ENCODE measurements around the gene DOCK1. TPM values are rescaled to one million over a fixed set of nuclear protein-coding genes. Genes with fewer than 3 reads are reported as not detected.

Gene DOCK1
- total RNA-seq, 1 experiment from 2014 or later, result 82.2 TPM

DNA sequence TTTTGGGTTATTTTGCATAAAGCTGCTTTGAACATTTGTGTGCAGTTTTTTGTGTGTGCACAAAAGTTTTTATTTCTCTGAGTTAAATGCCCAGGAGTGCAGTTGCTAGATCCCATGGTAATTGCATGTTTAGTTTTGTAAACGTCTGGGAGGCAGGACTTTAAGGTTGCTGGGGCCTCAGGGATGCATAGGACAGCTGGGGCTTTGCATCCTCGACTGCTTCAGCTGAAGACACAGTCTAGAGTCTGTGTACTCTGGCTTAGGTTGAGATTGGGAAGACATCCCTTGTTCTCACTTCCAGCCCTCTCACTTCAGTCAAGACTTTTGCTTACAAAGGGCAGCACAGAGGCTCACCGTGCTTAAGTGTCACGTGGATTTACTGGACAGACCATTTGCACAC is 385.6 kb downstream of the DOCK1 start:
- Mint-ChIP-seq H3K36me3 (ENCODE audit: insufficient read depth, unreplicated experiment) (peaks cover 14% of the 10 kb centered on the region), H3K27me3 (ENCODE audit: insufficient read depth, unreplicated experiment) (no peaks in the 10 kb centered on the region), H3K27ac (ENCODE audit: unreplicated experiment) (no peak overlapping the region), H3K9me3 (ENCODE audit: unreplicated experiment) (peaks cover 19% of the 10 kb centered on the region), H3K4me1 (ENCODE audit: low read depth, unreplicated experiment) (no peaks in the 10 kb centered on the region), H3K4me3 (ENCODE audit: unreplicated experiment) (no peak overlapping the region)
- Histone ChIP-seq H3K4me1 (no peaks in the 10 kb centered on the region), H3K4me3 (ENCODE audit: low read depth, low read length) (no peak overlapping the region), H3K36me3 (ENCODE audit: control insufficient read depth, insufficient read depth, low read length) (no peaks in the 10 kb centered on the region), H3K9me3 (0 out of 2 replicates have a peak, but pooled peaks cover 5% of the 10 kb centered on the region), H3K27me3 (replicated peaks; ENCODE audit: control insufficient read depth, insufficient read depth, low read length) (no peaks in the 10 kb centered on the region)
- POLR2A ChIA-PET, result no interaction called here
- intact Hi-C loops (cut with micrococcal nuclease; ENCODE audit: unreplicated experiment), result no loop called here
- CTCF ChIA-PET, result interaction anchor here (0.5 kb wide), 1 partner anchor 87 kb away, joined by 5 read pairs; no protein-coding TSS in a partner anchor
- no peak for DNase-seq
- no peak for TF ChIP-seq CTCF (IDR thresholded peaks at IDR 0.05; ENCODE audit: insufficient read depth in 1 of 2, low read depth in 1 of 2, low read length in 1 of 2, severe bottlenecking in 1 of 2, unreplicated experiment in 1 of 2)
- BruUV-seq (replicated peaks), result no TSS peak

GRCh38 chr10:127291329-127291728 is 386.1 kb downstream of the DOCK1 start:
- ChIA-PET CTCF (interaction anchor here (0.5 kb wide), 1 partner anchor 86 kb away, joined by 5 read pairs; no protein-coding TSS in a partner anchor), POLR2A (no interaction called here)
- H3K4me3 Mint-ChIP-seq (ENCODE audit: unreplicated experiment), result no peak overlapping the region
- Histone ChIP-seq H3K9me3 (0 out of 2 replicates have a peak, but pooled peaks cover 5% of the 10 kb centered on the region), H3K27me3 (replicated peaks; ENCODE audit: control insufficient read depth, insufficient read depth, low read length) (no peaks in the 10 kb centered on the region), H3K4me3 (ENCODE audit: low read depth, low read length) (no peak overlapping the region), H3K36me3 (ENCODE audit: control insufficient read depth, insufficient read depth, low read length) (no peaks in the 10 kb centered on the region), H3K4me1 (no peaks in the 10 kb centered on the region)
- no peaks in the 10 kb centered on the region for H3K4me1 Mint-ChIP-seq (ENCODE audit: low read depth, unreplicated experiment)
- peaks cover 14% of the 10 kb centered on the region for H3K36me3 Mint-ChIP-seq (ENCODE audit: insufficient read depth, unreplicated experiment)
- DNase-seq, result no peak
- intact Hi-C loops (cut with micrococcal nuclease; ENCODE audit: unreplicated experiment), result no loop called here
- BruUV-seq (replicated peaks), result no TSS peak
- TF ChIP-seq CTCF (IDR thresholded peaks at IDR 0.05; ENCODE audit: insufficient read depth in 1 of 2, low read depth in 1 of 2, low read length in 1 of 2, severe bottlenecking in 1 of 2, unreplicated experiment in 1 of 2), result no peak
- peaks cover 19% of the 10 kb centered on the region for H3K9me3 Mint-ChIP-seq (ENCODE audit: unreplicated experiment)
- H3K27me3 Mint-ChIP-seq (ENCODE audit: insufficient read depth, unreplicated experiment), result no peaks in the 10 kb centered on the region
- no peak overlapping the region for H3K27ac Mint-ChIP-seq (ENCODE audit: unreplicated experiment)

- no peaks in the 10 kb centered on the region for H3K27me3 Mint-ChIP-seq (ENCODE audit: insufficient read depth, unreplicated experiment)
- DNase-seq, result no peak
- H3K4me1 Mint-ChIP-seq (ENCODE audit: low read depth, unreplicated experiment), result no peaks in the 10 kb centered on the region
- no TSS peak for BruUV-seq (replicated peaks)
- Histone ChIP-seq H3K4me3 (ENCODE audit: low read depth, low read length) (no peak overlapping the region), H3K27me3 (replicated peaks; ENCODE audit: control insufficient read depth, insufficient read depth, low read length) (no peaks in the 10 kb centered on the region), H3K9me3 (0 out of 2 replicates have a peak, but pooled peaks cover 5% of the 10 kb centered on the region), H3K36me3 (ENCODE audit: control insufficient read depth, insufficient read depth, low read length) (no peaks in the 10 kb centered on the region), H3K4me1 (no peaks in the 10 kb centered on the region)
- POLR2A ChIA-PET, result no interaction called here
- CTCF ChIA-PET, result no interaction called here
- no peak for TF ChIP-seq CTCF (IDR thresholded peaks at IDR 0.05; ENCODE audit: insufficient read depth in 1 of 2, low read depth in 1 of 2, low read length in 1 of 2, severe bottlenecking in 1 of 2, unreplicated experiment in 1 of 2)
- H3K4me3 Mint-ChIP-seq (ENCODE audit: unreplicated experiment), result no peak overlapping the region
- H3K36me3 Mint-ChIP-seq (ENCODE audit: insufficient read depth, unreplicated experiment), result peaks cover 14% of the 10 kb centered on the region
- no peak overlapping the region for H3K27ac Mint-ChIP-seq (ENCODE audit: unreplicated experiment)
- peaks cover 19% of the 10 kb centered on the region for H3K9me3 Mint-ChIP-seq (ENCODE audit: unreplicated experiment)
- intact Hi-C loops (cut with micrococcal nuclease; ENCODE audit: unreplicated experiment), result no loop called here
These were observed 387.7 kb downstream of the DOCK1 start for GRCh38 chr10:127292888-127293287.
